ENCODE data around the gene DDRGK1. TPM values are rescaled to one million over a fixed set of nuclear protein-coding genes. Genes with fewer than 3 reads are reported as not detected.
"Not testable (repeated sequence)": the region's sequence is repeated elsewhere in the genome, so short reads cannot be mapped to it uniquely, and the experiment has no call there.

Gene DDRGK1
- total RNA-seq, 2 experiments from 2014 or later, result 78.6 to 79.1 TPM

- POLR2A ChIA-PET, result interaction anchor here (0.5 to 1.1 kb wide), 3 partner anchors 29 to 102 kb away, joined by 3 to 6 read pairs (median 5); no protein-coding TSS in a partner anchor
- CTCF ChIA-PET, result no interaction called here
Observed at GRCh38 chr20:3158968-3159431, 45.5 kb downstream of the DDRGK1 start.

- CTCF ChIA-PET, result interaction anchor here (0.6 to 1.7 kb wide), 4 partner anchors 8 to 82 kb away, joined by 3 to 4 read pairs (median 3); partner anchors contain the start of gene SLC4A11
- POLR2A ChIA-PET, result interaction anchor here (0.6 to 2.2 kb wide), 2 partner anchors 40 to 46 kb away, joined by 5 to 9 read pairs; no protein-coding TSS in a partner anchor
Observed at GRCh38 chr20:3157817-3158216, 46.7 kb downstream of the DDRGK1 start.

- CTCF ChIA-PET, result interaction anchor here (0.5 to 1.7 kb wide), 5 partner anchors 7 to 83 kb away, joined by 3 to 4 read pairs (median 3); partner anchors contain the start of gene SLC4A11
- POLR2A ChIA-PET, result interaction anchor here (0.6 to 2.2 kb wide), 3 partner anchors 40 to 148 kb away, joined by 4 to 9 read pairs (median 5); no protein-coding TSS in a partner anchor
Observed at GRCh38 chr20:3156811-3157619, 47.5 kb downstream of the DDRGK1 start.

GRCh38 chr20:3152057-3152644 is 52.3 kb downstream of the DDRGK1 start:
- CTCF ChIA-PET, POLR2A ChIA-PET: not testable (repeated sequence)

GRCh38 chr20:3150908-3151307 is 53.6 kb downstream of the DDRGK1 start:
- ChIA-PET POLR2A (no interaction called here), CTCF (interaction anchor here (0.6 kb wide), 1 partner anchor 74 kb away, joined by 6 read pairs; no protein-coding TSS in a partner anchor)

GRCh38 chr20:3146732-3147341 is 57.6 kb downstream of the DDRGK1 start:
- ChIA-PET POLR2A (no interaction called here), CTCF (interaction anchor here (0.6 kb wide), 1 partner anchor 221 kb away, joined by 3 read pairs; no protein-coding TSS in a partner anchor)

- ChIA-PET CTCF (no interaction called here), POLR2A (no interaction called here)
Observed at GRCh38 chr20:3141757-3142156, 62.7 kb downstream of the DDRGK1 start.

Other genes starting within 250 kb of the DDRGK1 start
- gene GNRH2, start 161.1 kb downstream of the DDRGK1 start, total RNA-seq, result under 1 TPM; 0.75 to 0.99 TPM
- gene MRPS26, start 158.6 kb downstream of the DDRGK1 start, total RNA-seq, result 10 to 100 TPM; 90.2 to 90.7 TPM
- gene OXT, start 133.1 kb downstream of the DDRGK1 start, total RNA-seq, result under 1 TPM in 1 of 2 experiments, not detected in 1; 0.46 TPM
- not detected for gene AVP, start 120.0 kb downstream of the DDRGK1 start, total RNA-seq
- 10 to 100 TPM; 25.4 to 27.4 TPM for gene FASTKD5, start 44.8 kb downstream of the DDRGK1 start, total RNA-seq
- gene UBOX5, start 44.8 kb downstream of the DDRGK1 start, total RNA-seq, result 1 to 10 TPM; 4.8 TPM
- under 1 TPM; 0.89 to 0.96 TPM for gene LZTS3, start 31.1 kb downstream of the DDRGK1 start, total RNA-seq
- 10 to 100 TPM; 86.8 to 94.7 TPM for gene ITPA, start 4.8 kb upstream of the DDRGK1 start, total RNA-seq
- 1 to 10 TPM; 3.9 to 4.0 TPM for gene SLC4A11, start 34.5 kb upstream of the DDRGK1 start, total RNA-seq
- gene DNAAF9, start 203.0 kb upstream of the DDRGK1 start, total RNA-seq, result 1 to 10 TPM; 2.2 to 2.3 TPM